ENCODE measurements around the gene JAGN1.
"Not testable (repeated sequence)": the region's sequence is repeated elsewhere in the genome, so short reads cannot be mapped to it uniquely, and the experiment has no call there.

The JAGN1 gene

GRCh38 chr3:9928158-9928557 is 37.7 kb downstream of the JAGN1 start:
- no peak for FAIRE-seq

- FAIRE-seq: no peak
Measured at GRCh38 chr3:9930804-9931418, 40.5 kb downstream of the JAGN1 start.

GRCh38 chr3:9932535-9932842 is 42.1 kb downstream of the JAGN1 start:
- FAIRE-seq: no peak

GRCh38 chr3:9932843-9933560 is 42.6 kb downstream of the JAGN1 start:
- FAIRE-seq: no peak

GRCh38 chr3:9933561-9934234 is 43.3 kb downstream of the JAGN1 start, which contains the start of gene CRELD1:
TSS of gene CRELD1 (plus strand) at chr3:9933834. CDS start at chr3:9934439, 605 bp downstream.
- FAIRE-seq: peak; percentile 7

- no peak for FAIRE-seq
Measured at GRCh38 chr3:9934235-9934621, 43.8 kb downstream of the JAGN1 start.

- no peak for FAIRE-seq
Measured at GRCh38 chr3:9934993-9935392, 44.6 kb downstream of the JAGN1 start.

- no peak for FAIRE-seq
Measured at GRCh38 chr3:9935966-9936510, 45.6 kb downstream of the JAGN1 start.

- FAIRE-seq: no peak
Measured at GRCh38 chr3:9937486-9938238, 47.3 kb downstream of the JAGN1 start.

- FAIRE-seq: no peak
Measured at GRCh38 chr3:9938966-9939365, 48.6 kb downstream of the JAGN1 start.

- FAIRE-seq: not testable (repeated sequence)
Measured at GRCh38 chr3:9939906-9940305, 49.5 kb downstream of the JAGN1 start.

GRCh38 chr3:9940746-9941145 is 50.3 kb downstream of the JAGN1 start:
- no peak for FAIRE-seq

- FAIRE-seq: no peak
Measured at GRCh38 chr3:9942164-9942563, 51.8 kb downstream of the JAGN1 start.

- FAIRE-seq: no peak
Measured at GRCh38 chr3:9942934-9943690, 52.7 kb downstream of the JAGN1 start.
